NCI-H82 (cell line): ENCODE measurements around the gene HMGA1.
"Not testable (repeated sequence)": the region's sequence is repeated elsewhere in the genome, so short reads cannot be mapped to it uniquely, and the experiment has no call there.

Experiments
- DNase-seq: peaks from one replicate; lab custom pipeline; 2025; lab: John Stamatoyannopoulos, UW

HMGA1 gene

GRCh38 chr6:34240329-34241248, 3.9 kb downstream of the HMGA1 start:
- DNase-seq: no peak

GRCh38 chr6:34241351-34242215, 4.9 kb downstream of the HMGA1 start:
- DNase-seq: no peak

- no peak for DNase-seq
Measured at GRCh38 chr6:34242252-34243130, 5.8 kb downstream of the HMGA1 start.

GRCh38 chr6:34243131-34243771, 6.6 kb downstream of the HMGA1 start:
- no peak for DNase-seq

GRCh38 chr6:34243901-34244884, 7.5 kb downstream of the HMGA1 start:
- peak; percentile 33 for DNase-seq

- not testable (repeated sequence) for DNase-seq
Measured at GRCh38 chr6:34245032-34245760, 8.5 kb downstream of the HMGA1 start.

GRCh38 chr6:34245761-34246140, 9.1 kb downstream of the HMGA1 start:
- DNase-seq: not testable (repeated sequence)

GRCh38 chr6:34246249-34246562, 9.5 kb downstream of the HMGA1 start:
- no peak for DNase-seq

GRCh38 chr6:34246563-34247391, 10.1 kb downstream of the HMGA1 start:
- peak; percentile 95 for DNase-seq

- peak; percentile 62 for DNase-seq
Measured at GRCh38 chr6:34247481-34248197, 11.0 kb downstream of the HMGA1 start.

GRCh38 chr6:34248198-34248726, 11.6 kb downstream of the HMGA1 start:
- DNase-seq: peak; percentile 69

- peak; percentile 98 for DNase-seq
Measured at GRCh38 chr6:34248727-34249468, 12.2 kb downstream of the HMGA1 start, which contains the start of gene SMIM29. Gene SMIM29 (minus strand): TSS chr6:34249006. CDS start chr6:34247791, 1,215 bp downstream.

GRCh38 chr6:34249469-34250261, 13.0 kb downstream of the HMGA1 start:
- DNase-seq: no peak

- DNase-seq: not testable (repeated sequence)
Measured at GRCh38 chr6:34252395-34252794, 15.7 kb downstream of the HMGA1 start.

GRCh38 chr6:34259529-34260069, 22.9 kb downstream of the HMGA1 start:
- no peak for DNase-seq
